RWPE1 (cell line): ENCODE data around the gene PRMT1.
A peak's percentile ranks its signal among the peaks of the same experiment; 100 is the strongest.

Experiments used
- CTCF ChIA-PET: fragments of 350-600 bp; sonication (Branson Sonifier 250); formaldehyde crosslinking; extraction: SDS; loops from one replicate; lab custom pipeline; 2021; lab: Yijun Ruan, JAX
- POLR2A ChIA-PET: fragments of 400-600 bp; formaldehyde crosslinking; extraction: SDS; loops from one replicate; lab custom pipeline; 2020; ENCODE audit warnings: antibody characterized with exemption; ENCODE audit not compliant: low non-redundant PET; lab: Yijun Ruan, JAX
- DNase-seq: peaks from one replicate; pipeline ENCODE4 v3.0.0; 2012; ENCODE audit warnings: low spot score
- H3K27ac ChIP-seq: fragments of 450-650 bp; 2 replicates; pipeline ENCODE4 v1.5.1; 2017
- CTCF ChIP-seq: fragments of 450-650 bp; conservative IDR thresholded peaks from 2 replicates; pipeline ENCODE4 v1.5.1; 2017; ENCODE audit warnings: low read depth, mild to moderate bottlenecking

Gene PRMT1

GRCh38 chr19:49681830-49682229 is 4.8 kb downstream of the PRMT1 start:
- DNase-seq: no peak
- TF ChIP-seq CTCF: no peak
- ChIA-PET CTCF (interaction anchor here (0.6 to 1.1 kb wide), 3 partner anchors 46 to 179 kb away, joined by 3 to 5 read pairs (median 5); no protein-coding TSS in a partner anchor), POLR2A (no interaction called here)
- H3K27ac ChIP-seq: peak overlapping the region; percentile 88; the same call in 1 of the 2 replicates

GRCh38 chr19:49682274-49682673 is 5.2 kb downstream of the PRMT1 start:
- no peak for TF ChIP-seq CTCF
- peak overlapping the region; percentile 88; the same call in 1 of the 2 replicates for H3K27ac ChIP-seq
- DNase-seq: no peak
- ChIA-PET POLR2A (no interaction called here), CTCF (interaction anchor here (0.6 to 0.7 kb wide), 3 partner anchors 47 to 208 kb away, joined by 3 to 5 read pairs (median 4); no protein-coding TSS in a partner anchor)

- TF ChIP-seq CTCF: no peak
- ChIA-PET CTCF (interaction anchor here (0.6 to 1.0 kb wide), 4 partner anchors 15 to 624 kb away, joined by 3 to 4 read pairs (median 4); no protein-coding TSS in a partner anchor), POLR2A (no interaction called here)
- H3K27ac ChIP-seq: peak overlapping the region; percentile 27; the same call in 1 of the 2 replicates
- no peak for DNase-seq
These were observed 6.8 kb downstream of the PRMT1 start for GRCh38 chr19:49683814-49684250.

GRCh38 chr19:49684251-49684982 is 7.3 kb downstream of the PRMT1 start:
- DNase-seq: no peak
- H3K27ac ChIP-seq: peak overlapping the region; percentile 27
- peak; percentile 69 for TF ChIP-seq CTCF
- ChIA-PET POLR2A (no interaction called here), CTCF (interaction anchor here (0.5 to 1.0 kb wide), 4 partner anchors 14 to 131 kb away, joined by 3 to 4 read pairs (median 4); no protein-coding TSS in a partner anchor)

- CTCF ChIA-PET: interaction anchor here (0.5 to 1.0 kb wide), 3 partner anchors 40 to 131 kb away, joined by 3 to 4 read pairs (median 4); no protein-coding TSS in a partner anchor
- TF ChIP-seq CTCF: no peak
These were observed 8.0 kb downstream of the PRMT1 start for GRCh38 chr19:49684983-49685553.

GRCh38 chr19:49685845-49686332 is 8.8 kb downstream of the PRMT1 start:
- ChIA-PET POLR2A (no interaction called here), CTCF (no interaction called here)
- H3K27ac ChIP-seq: peak overlapping the region; percentile 27
- TF ChIP-seq CTCF: no peak
- no peak for DNase-seq

More at GRCh38 chr19:49684983-49685553, 8.0 kb downstream of the PRMT1 start:
- POLR2A ChIA-PET: interaction anchor here (0.6 kb wide), 1 partner anchor 37 kb away, joined by 3 read pairs; no protein-coding TSS in a partner anchor
- peak overlapping the region; percentile 27 for H3K27ac ChIP-seq
- no peak for DNase-seq
